Measurements from ENCODE around the gene CCDC142. TPM values are rescaled to one million over a fixed set of nuclear protein-coding genes. Genes with fewer than 3 reads are reported as not detected.

The CCDC142 gene
- total RNA-seq, 1 experiment from 2014 or later, result 13.9 TPM

GRCh38 chr2:74436848-74437695, 45.7 kb downstream of the CCDC142 start:
- in situ Hi-C loops (cut with HindIII; ENCODE audit: low pct_unique_long_range_greater_than_20kb, low sequenced_read_pairs), result no loop called here

GRCh38 chr2:74436111-74436805, 46.5 kb downstream of the CCDC142 start:
- in situ Hi-C loops (cut with HindIII; ENCODE audit: low pct_unique_long_range_greater_than_20kb, low sequenced_read_pairs), result no loop called here
- DNase-seq (ENCODE audit: low read depth, low spot score), result no peak

More at GRCh38 chr2:74436848-74437695, 45.7 kb downstream of the CCDC142 start:
- DNase-seq (ENCODE audit: low read depth, low spot score), result peak; percentile 31

- no peak for DNase-seq (ENCODE audit: low read depth, low spot score)
- in situ Hi-C loops (cut with HindIII; ENCODE audit: low pct_unique_long_range_greater_than_20kb, low sequenced_read_pairs), result no loop called here
Observed at GRCh38 chr2:74430502-74430901, 52.3 kb downstream of the CCDC142 start.

- no peak for DNase-seq (ENCODE audit: low read depth, low spot score)
- in situ Hi-C loops (cut with HindIII; ENCODE audit: low pct_unique_long_range_greater_than_20kb, low sequenced_read_pairs), result no loop called here
Observed at GRCh38 chr2:74429487-74430451, 53.0 kb downstream of the CCDC142 start.

- in situ Hi-C loops (cut with HindIII; ENCODE audit: low pct_unique_long_range_greater_than_20kb, low sequenced_read_pairs), result no loop called here
- DNase-seq (ENCODE audit: low read depth, low spot score), result no peak
Observed at GRCh38 chr2:74428675-74429074, 54.1 kb downstream of the CCDC142 start.

- in situ Hi-C loops (cut with HindIII; ENCODE audit: low pct_unique_long_range_greater_than_20kb, low sequenced_read_pairs), result no loop called here
- no peak for DNase-seq (ENCODE audit: low read depth, low spot score)
Observed at GRCh38 chr2:74427551-74427950, 55.2 kb downstream of the CCDC142 start.

GRCh38 chr2:74426181-74426758, 56.5 kb downstream of the CCDC142 start:
- DNase-seq (ENCODE audit: low read depth, low spot score), result no peak
- in situ Hi-C loops (cut with HindIII; ENCODE audit: low pct_unique_long_range_greater_than_20kb, low sequenced_read_pairs), result no loop called here

GRCh38 chr2:74425523-74425922, 57.3 kb downstream of the CCDC142 start:
- no peak for DNase-seq (ENCODE audit: low read depth, low spot score)

GRCh38 chr2:74424995-74425406, 57.8 kb downstream of the CCDC142 start:
- in situ Hi-C loops (cut with HindIII; ENCODE audit: low pct_unique_long_range_greater_than_20kb, low sequenced_read_pairs), result no loop called here
- DNase-seq (ENCODE audit: low read depth, low spot score), result no peak

More at GRCh38 chr2:74425523-74425922, 57.3 kb downstream of the CCDC142 start:
- in situ Hi-C loops (cut with HindIII; ENCODE audit: low pct_unique_long_range_greater_than_20kb, low sequenced_read_pairs), result no loop called here

GRCh38 chr2:74424139-74424992, 58.4 kb downstream of the CCDC142 start:
- in situ Hi-C loops (cut with HindIII; ENCODE audit: low pct_unique_long_range_greater_than_20kb, low sequenced_read_pairs), result no loop called here
- no peak for DNase-seq (ENCODE audit: low read depth, low spot score)

Other genes with a start within 250 kb of the CCDC142 start
- 0.29 and 0.63 TPM in 2 replicates for gene SLC4A5, start 139.6 kb downstream of the CCDC142 start, total RNA-seq (2014; rRNA removed; shearing (Covaris generic))
- 136 and 139 TPM in 2 replicates for gene DCTN1, start 102.7 kb downstream of the CCDC142 start, total RNA-seq (2014; rRNA removed; shearing (Covaris generic))
- 0.53 and 0.85 TPM in 2 replicates for gene C2orf81, start 61.4 kb downstream of the CCDC142 start, total RNA-seq (2014; rRNA removed; shearing (Covaris generic))
- gene WDR54, start 61.3 kb downstream of the CCDC142 start, total RNA-seq (2014; rRNA removed; shearing (Covaris generic)), result 26.9 and 27.7 TPM in 2 replicates
- gene RTKN, start 41.1 kb downstream of the CCDC142 start, total RNA-seq (2014; rRNA removed; shearing (Covaris generic)), result 56.1 and 59.5 TPM in 2 replicates
- 21.6 and 23.6 TPM in 2 replicates for gene INO80B, start 27.9 kb downstream of the CCDC142 start, total RNA-seq (2014; rRNA removed; shearing (Covaris generic))
- gene WBP1, start 24.6 kb downstream of the CCDC142 start, total RNA-seq (2014; rRNA removed; shearing (Covaris generic)), result 45.9 and 52.1 TPM in 2 replicates
- gene MOGS, start 17.6 kb downstream of the CCDC142 start, total RNA-seq (2014; rRNA removed; shearing (Covaris generic)), result 68.8 and 73.1 TPM in 2 replicates
- 55.9 and 66.3 TPM in 2 replicates for gene MRPL53, start 10.3 kb downstream of the CCDC142 start, total RNA-seq (2014; rRNA removed; shearing (Covaris generic))
- gene TTC31, start 83 bp upstream of the CCDC142 start, total RNA-seq (2014; rRNA removed; shearing (Covaris generic)), result 16.5 and 17.6 TPM in 2 replicates
- 7.7 and 14.9 TPM in 2 replicates for gene LBX2, start 16.6 kb upstream of the CCDC142 start, total RNA-seq (2014; rRNA removed; shearing (Covaris generic))
- 72.8 and 72.9 TPM in 2 replicates for gene PCGF1, start 24.7 kb upstream of the CCDC142 start, total RNA-seq (2014; rRNA removed; shearing (Covaris generic))
- gene TLX2, start 31.5 kb upstream of the CCDC142 start, total RNA-seq (2014; rRNA removed; shearing (Covaris generic)), result 0.16 and 0.55 TPM in 2 replicates
- 0.16 and 0.21 TPM in 2 replicates for gene DQX1, start 43.2 kb upstream of the CCDC142 start, total RNA-seq (2014; rRNA removed; shearing (Covaris generic))
- gene AUP1, start 46.7 kb upstream of the CCDC142 start, total RNA-seq (2014; rRNA removed; shearing (Covaris generic)), result 366 and 433 TPM in 2 replicates
- 99.6 and 106 TPM in 2 replicates for gene HTRA2, start 46.9 kb upstream of the CCDC142 start, total RNA-seq (2014; rRNA removed; shearing (Covaris generic))
- 29.6 and 30.4 TPM in 2 replicates for gene LOXL3, start 70.9 kb upstream of the CCDC142 start, total RNA-seq (2014; rRNA removed; shearing (Covaris generic))
- 3.5 and 3.9 TPM in 2 replicates for gene DOK1, start 71.7 kb upstream of the CCDC142 start, total RNA-seq (2014; rRNA removed; shearing (Covaris generic))
- gene M1AP, start 165.3 kb upstream of the CCDC142 start, total RNA-seq (2014; rRNA removed; shearing (Covaris generic)), result 0.08 and 0.21 TPM in 2 replicates
- 15.1 and 16.3 TPM in 2 replicates for gene SEMA4F, start 171.2 kb upstream of the CCDC142 start, total RNA-seq (2014; rRNA removed; shearing (Covaris generic))

Measured in SK-MEL-5 (cell line).